HepG2 (cell line): Measurements from ENCODE around the gene SLAMF9. TPM values are rescaled to one million over a fixed set of nuclear protein-coding genes. Genes with fewer than 3 reads are reported as not detected.

ENCODE experiments used
- ATAC-seq: fragments of 200-7000 bp; cut with Tn5 transposase; 3 replicates; pipeline ENCODE4 v1.9.1; 2020; ENCODE audit warnings: mild to moderate bottlenecking, moderate library complexity
- BruUV-seq: library from RNA; stranded (reverse); fragments of 400-500 nt; replicated peaks from 2 replicates; lab custom pipeline; 2021; lab: Mats Ljungman, UMichigan
- CTCF ChIA-PET: fragments of 300-600 bp; formaldehyde crosslinking; extraction: SDS; loops from one replicate; lab custom pipeline; 2021; ENCODE audit warnings: low total read pairs, inconsistent platforms, low intra/inter-chr PET ratio; lab: Yijun Ruan, JAX
- POLR2A ChIA-PET: fragments of 350-600 bp; sonication (Branson Sonifier 250); formaldehyde crosslinking; loops from one replicate; lab custom pipeline; 2020; ENCODE audit warnings: antibody characterized with exemption, inconsistent platforms; lab: Yijun Ruan, JAX
- DNase-seq: peaks from one replicate; pipeline ENCODE4 v3.0.0-alpha.2; 2015; ENCODE audit warnings: low spot score
- FAIRE-seq: peaks from 3 replicates; lab custom pipeline; 2011; peaks lifted over from hg19 to GRCh38; lab: Jason Lieb, UNC
- H2AFZ ChIP-seq: one replicate; pipeline ENCODE4 v1.6.1; 2011; ENCODE audit warnings: low read length, inconsistent platforms
- H3K27ac ChIP-seq: fragments of 300-600 bp; 3 replicates; pipeline ENCODE4 v1.8.0; 2011; ENCODE audit warnings: mixed run types, mild to moderate bottlenecking, mixed read lengths, low read length, inconsistent platforms; ENCODE audit not compliant: insufficient read depth; ENCODE audit errors: extremely low read length
- H3K27me3 ChIP-seq, 2 experiments: fragments of 200-600 bp in 1 of 2; 2 replicates in 1 of 2; 3 replicates in 1 of 2; pipeline versions ENCODE4 v1.6.0 to v1.8.0; 2011; ENCODE audit warnings: low read length in 2 of 2, mild to moderate bottlenecking in 2 of 2, moderate library complexity in 2 of 2, inconsistent platforms in 1 of 2; ENCODE audit not compliant: insufficient read depth in 2 of 2, control insufficient read depth in 1 of 2
- H3K36me3 ChIP-seq, 2 experiments: fragments of 200-600 bp in 1 of 2; replicated peaks in 1 of 2; 2 replicates in 1 of 2; 3 replicates in 1 of 2; pipeline versions ENCODE4 v1.5.1 to v1.8.0; 2011; ENCODE audit warnings: low read length in 2 of 2, inconsistent platforms in 1 of 2; ENCODE audit not compliant: insufficient read depth in 2 of 2, control insufficient read depth in 1 of 2
- H3K4me1 ChIP-seq: 2 replicates; pipeline ENCODE4 v1.5.1; 2012; ENCODE audit warnings: low read length, inconsistent platforms; ENCODE audit not compliant: insufficient read depth
- H3K4me2 ChIP-seq: 2 replicates; pipeline ENCODE4 v1.6.0; 2011; ENCODE audit warnings: low read depth, low read length, inconsistent platforms
- H3K4me3 ChIP-seq, 3 experiments: fragments of 200-600 bp in 1 of 3; sonication (generic), shearing (Covaris generic) in 1 of 3; replicated peaks in 1 of 3; 2 replicates each; pipeline ENCODE4 v1.5.1; 2011 to 2016; ENCODE audit warnings: low read length in 3 of 3, inconsistent platforms in 2 of 3, low read depth in 2 of 3, mild to moderate bottlenecking in 2 of 3, control low read depth in 1 of 3, mixed read lengths in 1 of 3; ENCODE audit not compliant: insufficient read depth in 1 of 3
- H3K79me2 ChIP-seq: one replicate; pipeline ENCODE4 v1.6.1; 2011; ENCODE audit warnings: low read length, inconsistent platforms; ENCODE audit not compliant: insufficient read depth
- H3K9ac ChIP-seq: 2 replicates; pipeline ENCODE4 v1.6.0; 2011; ENCODE audit warnings: mild to moderate bottlenecking, low read depth, low read length, inconsistent platforms; ENCODE audit not compliant: insufficient read depth
- H3K9me3 ChIP-seq: 2 replicates; pipeline ENCODE4 v1.5.1; 2012; ENCODE audit warnings: mild to moderate bottlenecking, low read length
- H4K20me1 ChIP-seq: 2 replicates; pipeline ENCODE4 v1.6.0; 2011; ENCODE audit warnings: inconsistent platforms, mild to moderate bottlenecking, low read length, moderate library complexity; ENCODE audit not compliant: insufficient read depth
- MAFG ChIP-seq: sonication (generic); formaldehyde crosslinking; IDR thresholded peaks from 2 replicates; pipeline ENCODE4 v1.5.1; 2020; ENCODE audit warnings: mild to moderate bottlenecking, missing genetic modification reagents
- NFYB ChIP-seq: sonication (generic); formaldehyde crosslinking; IDR thresholded peaks from 2 replicates; pipeline ENCODE4 v1.4.0; 2020; ENCODE audit warnings: missing genetic modification reagents
- SRF ChIP-seq: IDR thresholded peaks from 2 replicates; pipeline ENCODE4 v1.6.1; 2011; ENCODE audit warnings: mild to moderate bottlenecking, low read depth, low read length, moderate library complexity
- TCF12 ChIP-seq, 2 experiments: fragments of 450-650 bp in 1 of 2; sonication (generic) in 1 of 2; formaldehyde crosslinking in 1 of 2; IDR thresholded peaks; 2 replicates each; pipeline versions ENCODE4 v1.6.1 to v1.8.0; 2017 to 2022; ENCODE audit warnings: antibody characterized with exemption in 1 of 2, mild to moderate bottlenecking in 1 of 2, missing genetic modification reagents in 1 of 2, moderate library complexity in 1 of 2
- ZNF782 ChIP-seq: sonication (generic); formaldehyde crosslinking; IDR thresholded peaks from 2 replicates; pipeline ENCODE4 v1.4.0; 2020; ENCODE audit warnings: missing genetic modification reagents, mild to moderate bottlenecking, borderline replicate concordance
- WGBS: methylation state at CpG from one replicate; pipeline ENCODE4 v1.1.6; 2017; ENCODE audit warnings: low lambda C conversion rate; 5-methylcytosine and 5-hydroxymethylcytosine counted together
- in situ Hi-C: cut with HindIII; loops from 2 replicates; pipeline ENCODE4 v1.10.0; 2017; ENCODE audit warnings: low pct_unique_long_range_greater_than_20kb; ENCODE audit not compliant: extremely low pct_ligation_motif_present
- intact Hi-C: fragments of 100-400 bp; cut with micrococcal nuclease; formaldehyde crosslinking; loops from one replicate; pipeline ENCODE4 v1.10.0; 2022; ENCODE audit not compliant: unreplicated experiment
- polyA plus RNA-seq, 8 experiments: library from polyadenylated mRNA; depleted of rRNA in 3 of 8; stranded (reverse) in 7 of 8; unstranded in 1 of 8; fragments of >200 nt; fragmentation: Illumina TruSeq in 4 of 8; extraction: Trizol in 4 of 8; gene quantifications; 2 replicates each; pipeline versions ENCODE4 v1.2.1 to v1.2.3, GENCODE V29; 2011 to 2016; ENCODE audit warnings: low read depth in 4 of 8, missing spikeins in 1 of 8, mixed read lengths in 1 of 8; ENCODE audit not compliant: insufficient read depth in 1 of 8
- total RNA-seq, 5 experiments: library from RNA; depleted of rRNA; stranded (reverse); fragments of >200 nt; fragmentation: Illumina TruSeq; extraction: Trizol; gene quantifications; 2 replicates each; pipeline ENCODE4 v1.2.3, GENCODE V29; 2016; ENCODE audit warnings: low read depth in 1 of 5
- TF ChIP-seq, protein P1 (sequence below): sonication (generic); formaldehyde crosslinking; IDR thresholded peaks from 2 replicates; pipeline ENCODE4 v1.4.0; 2020; ENCODE audit warnings: missing genetic modification reagents, borderline replicate concordance
- TF ChIP-seq, protein P2 (sequence below): IDR thresholded peaks from 2 replicates; pipeline ENCODE4 v1.6.1; 2016; ENCODE audit warnings: mild to moderate bottlenecking, missing biosample characterization, missing genetic modification reagents
- TF ChIP-seq, protein P3 (sequence below): sonication (generic); formaldehyde crosslinking; IDR thresholded peaks from 2 replicates; pipeline ENCODE4 v1.4.0; 2020; ENCODE audit warnings: missing genetic modification reagents
- TF ChIP-seq, protein P4 (sequence below): IDR thresholded peaks from 2 replicates; pipeline ENCODE4 v1.6.1; 2012; ENCODE audit warnings: low read depth, low read length, improper control_type of control experiment

SLAMF9 gene
- total and polyA plus RNA-seq, 2 of the 13 experiments (the other 11 are each of a cell fraction or from before 2014, with no cell fraction given) = 0.82 TPM; not detected in 1

DNA sequence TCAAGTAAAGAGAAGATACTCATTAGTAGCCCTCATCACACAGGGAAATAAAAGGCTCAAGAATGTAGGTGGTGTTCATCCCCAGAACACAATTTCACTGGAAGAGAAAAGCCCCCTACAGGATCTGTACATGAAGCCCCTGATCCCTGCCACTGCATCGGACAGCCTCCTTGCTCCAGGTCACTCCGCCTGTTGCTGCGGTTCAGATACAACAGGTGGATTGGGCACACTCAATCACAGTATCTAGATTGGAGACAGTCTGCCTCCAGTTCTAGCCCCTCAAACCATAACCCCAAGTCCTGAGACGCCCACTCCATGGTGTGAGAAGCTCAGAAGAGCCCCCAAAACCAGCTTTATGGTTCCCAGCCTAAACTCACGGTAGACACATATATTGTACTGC, 1.1 kb downstream of the SLAMF9 start:
- no peaks in the 10 kb centered on the region for H3K79me2 ChIP-seq
- H3K27ac ChIP-seq = no peak overlapping the region
- no peaks in the 10 kb centered on the region for H3K4me1 ChIP-seq
- intact Hi-C loops = no loop called here
- DNase-seq (no peak), FAIRE-seq (no peak), ATAC-seq (no peak)
- H3K27me3 ChIP-seq = peaks cover 0 to 21% of the 10 kb centered on the region in 2 experiments; a peak in 2 of 5 replicates
- H3K4me2 ChIP-seq = no peak overlapping the region
- CTCF ChIA-PET = no interaction called here
- H3K9ac ChIP-seq = no peak overlapping the region
- in situ Hi-C loops = no loop called here
- BruUV-seq = no TSS peak
- no peaks in the 10 kb centered on the region for H3K36me3 ChIP-seq
- POLR2A ChIA-PET = no interaction called here
- 46% methylated on average over 4 of the region's 5 CpGs for WGBS
- no peaks in the 10 kb centered on the region for H4K20me1 ChIP-seq
- no peaks in the 10 kb centered on the region for H3K9me3 ChIP-seq
- no peak overlapping the region for H2AFZ ChIP-seq
- no peak overlapping the region for H3K4me3 ChIP-seq
- TF ChIP-seq ZNF782 (CRISPR knock-in tag) (no peak), SRF (no peak), TCF12 (IDR thresholded peaks at IDR 0.05) (no peak), TCF12 (CRISPR knock-in tag; IDR thresholded peaks at IDR 0.05) (no peak), NFYB (CRISPR knock-in tag) (no peak), MAFG (no peak)
- TF ChIP-seq, protein P1, sequence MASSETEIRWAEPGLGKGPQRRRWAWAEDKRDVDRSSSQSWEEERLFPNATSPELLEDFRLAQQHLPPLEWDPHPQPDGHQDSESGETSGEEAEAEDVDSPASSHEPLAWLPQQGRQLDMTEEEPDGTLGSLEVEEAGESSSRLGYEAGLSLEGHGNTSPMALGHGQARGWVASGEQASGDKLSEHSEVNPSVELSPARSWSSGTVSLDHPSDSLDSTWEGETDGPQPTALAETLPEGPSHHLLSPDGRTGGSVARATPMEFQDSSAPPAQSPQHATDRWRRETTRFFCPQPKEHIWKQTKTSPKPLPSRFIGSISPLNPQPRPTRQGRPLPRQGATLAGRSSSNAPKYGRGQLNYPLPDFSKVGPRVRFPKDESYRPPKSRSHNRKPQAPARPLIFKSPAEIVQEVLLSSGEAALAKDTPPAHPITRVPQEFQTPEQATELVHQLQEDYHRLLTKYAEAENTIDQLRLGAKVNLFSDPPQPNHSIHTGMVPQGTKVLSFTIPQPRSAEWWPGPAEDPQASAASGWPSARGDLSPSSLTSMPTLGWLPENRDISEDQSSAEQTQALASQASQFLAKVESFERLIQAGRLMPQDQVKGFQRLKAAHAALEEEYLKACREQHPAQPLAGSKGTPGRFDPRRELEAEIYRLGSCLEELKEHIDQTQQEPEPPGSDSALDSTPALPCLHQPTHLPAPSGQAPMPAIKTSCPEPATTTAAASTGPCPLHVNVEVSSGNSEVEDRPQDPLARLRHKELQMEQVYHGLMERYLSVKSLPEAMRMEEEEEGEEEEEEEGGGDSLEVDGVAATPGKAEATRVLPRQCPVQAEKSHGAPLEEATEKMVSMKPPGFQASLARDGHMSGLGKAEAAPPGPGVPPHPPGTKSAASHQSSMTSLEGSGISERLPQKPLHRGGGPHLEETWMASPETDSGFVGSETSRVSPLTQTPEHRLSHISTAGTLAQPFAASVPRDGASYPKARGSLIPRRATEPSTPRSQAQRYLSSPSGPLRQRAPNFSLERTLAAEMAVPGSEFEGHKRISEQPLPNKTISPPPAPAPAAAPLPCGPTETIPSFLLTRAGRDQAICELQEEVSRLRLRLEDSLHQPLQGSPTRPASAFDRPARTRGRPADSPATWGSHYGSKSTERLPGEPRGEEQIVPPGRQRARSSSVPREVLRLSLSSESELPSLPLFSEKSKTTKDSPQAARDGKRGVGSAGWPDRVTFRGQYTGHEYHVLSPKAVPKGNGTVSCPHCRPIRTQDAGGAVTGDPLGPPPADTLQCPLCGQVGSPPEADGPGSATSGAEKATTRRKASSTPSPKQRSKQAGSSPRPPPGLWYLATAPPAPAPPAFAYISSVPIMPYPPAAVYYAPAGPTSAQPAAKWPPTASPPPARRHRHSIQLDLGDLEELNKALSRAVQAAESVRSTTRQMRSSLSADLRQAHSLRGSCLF (CRISPR knock-in tag) = no peak
- TF ChIP-seq, protein P2, sequence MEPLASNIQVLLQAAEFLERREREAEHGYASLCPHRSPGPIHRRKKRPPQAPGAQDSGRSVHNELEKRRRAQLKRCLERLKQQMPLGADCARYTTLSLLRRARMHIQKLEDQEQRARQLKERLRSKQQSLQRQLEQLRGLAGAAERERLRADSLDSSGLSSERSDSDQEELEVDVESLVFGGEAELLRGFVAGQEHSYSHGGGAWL (CRISPR knock-in tag) = no peak
- TF ChIP-seq, protein P3, sequence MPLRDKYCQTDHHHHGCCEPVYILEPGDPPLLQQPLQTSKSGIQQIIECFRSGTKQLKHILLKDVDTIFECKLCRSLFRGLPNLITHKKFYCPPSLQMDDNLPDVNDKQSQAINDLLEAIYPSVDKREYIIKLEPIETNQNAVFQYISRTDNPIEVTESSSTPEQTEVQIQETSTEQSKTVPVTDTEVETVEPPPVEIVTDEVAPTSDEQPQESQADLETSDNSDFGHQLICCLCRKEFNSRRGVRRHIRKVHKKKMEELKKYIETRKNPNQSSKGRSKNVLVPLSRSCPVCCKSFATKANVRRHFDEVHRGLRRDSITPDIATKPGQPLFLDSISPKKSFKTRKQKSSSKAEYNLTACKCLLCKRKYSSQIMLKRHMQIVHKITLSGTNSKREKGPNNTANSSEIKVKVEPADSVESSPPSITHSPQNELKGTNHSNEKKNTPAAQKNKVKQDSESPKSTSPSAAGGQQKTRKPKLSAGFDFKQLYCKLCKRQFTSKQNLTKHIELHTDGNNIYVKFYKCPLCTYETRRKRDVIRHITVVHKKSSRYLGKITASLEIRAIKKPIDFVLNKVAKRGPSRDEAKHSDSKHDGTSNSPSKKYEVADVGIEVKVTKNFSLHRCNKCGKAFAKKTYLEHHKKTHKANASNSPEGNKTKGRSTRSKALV (CRISPR knock-in tag) = no peak
- TF ChIP-seq, protein P4, sequence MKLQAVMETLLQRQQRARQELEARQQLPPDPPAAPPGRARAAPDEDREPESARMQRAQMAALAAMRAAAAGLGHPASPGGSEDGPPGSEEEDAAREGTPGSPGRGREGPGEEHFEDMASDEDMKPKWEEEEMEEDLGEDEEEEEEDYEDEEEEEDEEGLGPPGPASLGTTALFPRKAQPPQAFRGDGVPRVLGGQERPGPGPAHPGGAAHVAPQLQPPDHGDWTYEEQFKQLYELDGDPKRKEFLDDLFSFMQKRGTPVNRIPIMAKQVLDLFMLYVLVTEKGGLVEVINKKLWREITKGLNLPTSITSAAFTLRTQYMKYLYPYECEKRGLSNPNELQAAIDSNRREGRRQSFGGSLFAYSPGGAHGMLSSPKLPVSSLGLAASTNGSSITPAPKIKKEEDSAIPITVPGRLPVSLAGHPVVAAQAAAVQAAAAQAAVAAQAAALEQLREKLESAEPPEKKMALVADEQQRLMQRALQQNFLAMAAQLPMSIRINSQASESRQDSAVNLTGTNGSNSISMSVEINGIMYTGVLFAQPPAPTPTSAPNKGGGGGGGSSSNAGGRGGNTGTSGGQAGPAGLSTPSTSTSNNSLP = no peak
